Esophagus muscularis mucosa (tissue), 2 donors: ENCODE measurements around the gene MICU1.
A peak's percentile ranks its signal among the peaks of the same experiment; 100 is the strongest.

Experiments
- POLR2A ChIP-seq: fragments of 450-650 bp; IDR thresholded peaks from one replicate; pipeline ENCODE4 v1.6.1; 2017; ENCODE audit warnings: antibody characterized with exemption, moderate library complexity, mild to moderate bottlenecking, low read depth
- POLR2AphosphoS5 ChIP-seq, 2 donors: sonication (generic); formaldehyde crosslinking; IDR thresholded peaks; one replicate each; pipeline ENCODE4 v1.6.1; 2017; ENCODE audit warnings: antibody characterized with exemption in 2 of 2

- TF ChIP-seq POLR2AphosphoS5 (IDR thresholded peaks at IDR 0.05), result peak in 1 of 2 donors; percentile 1
- TF ChIP-seq POLR2A, result no peak
These were observed 293.3 kb downstream of the MICU1 start for GRCh38 chr10:72332423-72333111.
